GM12878 (cell line): Measurements from ENCODE around the gene TMEM98.
"Not testable (repeated sequence)": the region's sequence is repeated elsewhere in the genome, so short reads cannot be mapped to it uniquely, and the experiment has no call there.

Experiments
- ATF7 ChIP-seq: fragments of 450-650 bp; IDR thresholded peaks from 2 replicates; pipeline ENCODE4 v1.6.1; 2016; ENCODE audit warnings: low read depth, mild to moderate bottlenecking
- CBFB ChIP-seq: IDR thresholded peaks from 2 replicates; pipeline ENCODE4 v1.6.1; 2016; ENCODE audit warnings: antibody characterized with exemption, low read depth
- GATAD2B ChIP-seq: fragments of 450-650 bp; conservative IDR thresholded peaks from 2 replicates; pipeline ENCODE4 v1.6.1; 2017; ENCODE audit warnings: low read depth, mild to moderate bottlenecking, moderate library complexity
- NR2C2 ChIP-seq: IDR thresholded peaks from 2 replicates; pipeline ENCODE4 v1.6.1; 2011; ENCODE audit warnings: borderline replicate concordance, low read depth; ENCODE audit not compliant: control insufficient read depth, insufficient read length
- POLR2A ChIP-seq: IDR thresholded peaks from 2 replicates; pipeline ENCODE4 v1.6.1; 2011; ENCODE audit warnings: low read depth, mild to moderate bottlenecking, low read length
- POLR2AphosphoS5 ChIP-seq: IDR thresholded peaks from 2 replicates; pipeline ENCODE4 v1.6.1; 2011; ENCODE audit warnings: mild to moderate bottlenecking, low read length, inconsistent platforms
- TBL1XR1 ChIP-seq: IDR thresholded peaks from 2 replicates; pipeline ENCODE4 v1.6.1; 2012; ENCODE audit warnings: low read depth, low read length, improper control_type of control experiment
- ZNF207 ChIP-seq: fragments of 450-650 bp; IDR thresholded peaks from 2 replicates; pipeline ENCODE4 v1.6.1; 2014; ENCODE audit warnings: antibody characterized with exemption, mild to moderate bottlenecking, borderline replicate concordance
- ZNF274 ChIP-seq: IDR thresholded peaks from one replicate; pipeline ENCODE4 v1.8.0; 2011; ENCODE audit not compliant: insufficient read length, insufficient read depth
- TF ChIP-seq, protein P1 (sequence below), 3 experiments: IDR thresholded peaks in 2 of 3; conservative IDR thresholded peaks in 1 of 3; 2 replicates each; pipeline ENCODE4 v1.5.1; 2011; ENCODE audit warnings: low read depth in 3 of 3, low read length in 3 of 3, mild to moderate bottlenecking in 3 of 3, control low read depth in 2 of 3, moderate library complexity in 2 of 3, inconsistent platforms in 1 of 3, mixed read lengths in 1 of 3; ENCODE audit not compliant: control insufficient read depth in 2 of 3, insufficient read depth in 1 of 3; ENCODE audit errors: extremely low read depth in 1 of 3
- TF ChIP-seq, protein P2 (sequence below): fragments of 450-650 bp; IDR thresholded peaks from 2 replicates; pipeline ENCODE4 v1.6.1; 2016; ENCODE audit warnings: mild to moderate bottlenecking, moderate library complexity, borderline replicate concordance

DNA sequence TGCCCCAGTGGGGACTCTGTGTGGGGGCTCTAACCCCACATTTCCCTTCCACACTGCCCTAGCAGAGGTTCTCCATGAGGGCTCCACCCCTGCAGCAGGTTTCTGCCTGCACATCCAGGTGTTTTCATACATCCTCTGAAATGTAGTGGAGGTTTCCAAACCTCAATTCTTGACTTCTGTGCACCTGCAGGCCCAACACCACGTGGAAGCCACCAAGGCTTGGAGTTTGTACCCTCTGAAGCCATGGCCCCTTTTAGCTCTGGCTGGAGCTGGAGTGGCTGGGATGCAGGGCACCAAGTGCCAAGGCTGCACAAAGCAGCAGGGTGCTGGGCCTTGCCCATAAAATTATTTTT is 59.5 kb downstream of the TMEM98 start:
- TF ChIP-seq, protein P1, sequence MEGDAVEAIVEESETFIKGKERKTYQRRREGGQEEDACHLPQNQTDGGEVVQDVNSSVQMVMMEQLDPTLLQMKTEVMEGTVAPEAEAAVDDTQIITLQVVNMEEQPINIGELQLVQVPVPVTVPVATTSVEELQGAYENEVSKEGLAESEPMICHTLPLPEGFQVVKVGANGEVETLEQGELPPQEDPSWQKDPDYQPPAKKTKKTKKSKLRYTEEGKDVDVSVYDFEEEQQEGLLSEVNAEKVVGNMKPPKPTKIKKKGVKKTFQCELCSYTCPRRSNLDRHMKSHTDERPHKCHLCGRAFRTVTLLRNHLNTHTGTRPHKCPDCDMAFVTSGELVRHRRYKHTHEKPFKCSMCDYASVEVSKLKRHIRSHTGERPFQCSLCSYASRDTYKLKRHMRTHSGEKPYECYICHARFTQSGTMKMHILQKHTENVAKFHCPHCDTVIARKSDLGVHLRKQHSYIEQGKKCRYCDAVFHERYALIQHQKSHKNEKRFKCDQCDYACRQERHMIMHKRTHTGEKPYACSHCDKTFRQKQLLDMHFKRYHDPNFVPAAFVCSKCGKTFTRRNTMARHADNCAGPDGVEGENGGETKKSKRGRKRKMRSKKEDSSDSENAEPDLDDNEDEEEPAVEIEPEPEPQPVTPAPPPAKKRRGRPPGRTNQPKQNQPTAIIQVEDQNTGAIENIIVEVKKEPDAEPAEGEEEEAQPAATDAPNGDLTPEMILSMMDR (IDR thresholded peaks at IDR 0.05 in 2 of 3, conservative IDR thresholded peaks at IDR 0.05 in 1 of 3; ENCODE audit: control insufficient read depth in 2 of 3, extremely low read depth in 1 of 3, insufficient read depth in 1 of 3, low read depth in 3 of 3, low read length in 3 of 3): not testable (repeated sequence)
- not testable (repeated sequence) for TF ChIP-seq ATF7, CBFB, POLR2AphosphoS5, ZNF207, GATAD2B, ZNF274, POLR2A, NR2C2, TBL1XR1
- TF ChIP-seq, protein P2, sequence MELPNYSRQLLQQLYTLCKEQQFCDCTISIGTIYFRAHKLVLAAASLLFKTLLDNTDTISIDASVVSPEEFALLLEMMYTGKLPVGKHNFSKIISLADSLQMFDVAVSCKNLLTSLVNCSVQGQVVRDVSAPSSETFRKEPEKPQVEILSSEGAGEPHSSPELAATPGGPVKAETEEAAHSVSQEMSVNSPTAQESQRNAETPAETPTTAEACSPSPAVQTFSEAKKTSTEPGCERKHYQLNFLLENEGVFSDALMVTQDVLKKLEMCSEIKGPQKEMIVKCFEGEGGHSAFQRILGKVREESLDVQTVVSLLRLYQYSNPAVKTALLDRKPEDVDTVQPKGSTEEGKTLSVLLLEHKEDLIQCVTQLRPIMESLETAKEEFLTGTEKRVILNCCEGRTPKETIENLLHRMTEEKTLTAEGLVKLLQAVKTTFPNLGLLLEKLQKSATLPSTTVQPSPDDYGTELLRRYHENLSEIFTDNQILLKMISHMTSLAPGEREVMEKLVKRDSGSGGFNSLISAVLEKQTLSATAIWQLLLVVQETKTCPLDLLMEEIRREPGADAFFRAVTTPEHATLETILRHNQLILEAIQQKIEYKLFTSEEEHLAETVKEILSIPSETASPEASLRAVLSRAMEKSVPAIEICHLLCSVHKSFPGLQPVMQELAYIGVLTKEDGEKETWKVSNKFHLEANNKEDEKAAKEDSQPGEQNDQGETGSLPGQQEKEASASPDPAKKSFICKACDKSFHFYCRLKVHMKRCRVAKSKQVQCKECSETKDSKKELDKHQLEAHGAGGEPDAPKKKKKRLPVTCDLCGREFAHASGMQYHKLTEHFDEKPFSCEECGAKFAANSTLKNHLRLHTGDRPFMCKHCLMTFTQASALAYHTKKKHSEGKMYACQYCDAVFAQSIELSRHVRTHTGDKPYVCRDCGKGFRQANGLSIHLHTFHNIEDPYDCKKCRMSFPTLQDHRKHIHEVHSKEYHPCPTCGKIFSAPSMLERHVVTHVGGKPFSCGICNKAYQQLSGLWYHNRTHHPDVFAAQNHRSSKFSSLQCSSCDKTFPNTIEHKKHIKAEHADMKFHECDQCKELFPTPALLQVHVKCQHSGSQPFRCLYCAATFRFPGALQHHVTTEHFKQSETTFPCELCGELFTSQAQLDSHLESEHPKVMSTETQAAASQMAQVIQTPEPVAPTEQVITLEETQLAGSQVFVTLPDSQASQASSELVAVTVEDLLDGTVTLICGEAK: not testable (repeated sequence)
